ENCODE results near the gene CHST11. TPM values are rescaled to one million over a fixed set of nuclear protein-coding genes. Genes with fewer than 3 reads are reported as not detected.
A peak's percentile ranks its signal among the peaks of the same experiment; 100 is the strongest.

CHST11 gene
- total RNA-seq, 1 donor from 2014 or later, result 11.4 TPM

DNA sequence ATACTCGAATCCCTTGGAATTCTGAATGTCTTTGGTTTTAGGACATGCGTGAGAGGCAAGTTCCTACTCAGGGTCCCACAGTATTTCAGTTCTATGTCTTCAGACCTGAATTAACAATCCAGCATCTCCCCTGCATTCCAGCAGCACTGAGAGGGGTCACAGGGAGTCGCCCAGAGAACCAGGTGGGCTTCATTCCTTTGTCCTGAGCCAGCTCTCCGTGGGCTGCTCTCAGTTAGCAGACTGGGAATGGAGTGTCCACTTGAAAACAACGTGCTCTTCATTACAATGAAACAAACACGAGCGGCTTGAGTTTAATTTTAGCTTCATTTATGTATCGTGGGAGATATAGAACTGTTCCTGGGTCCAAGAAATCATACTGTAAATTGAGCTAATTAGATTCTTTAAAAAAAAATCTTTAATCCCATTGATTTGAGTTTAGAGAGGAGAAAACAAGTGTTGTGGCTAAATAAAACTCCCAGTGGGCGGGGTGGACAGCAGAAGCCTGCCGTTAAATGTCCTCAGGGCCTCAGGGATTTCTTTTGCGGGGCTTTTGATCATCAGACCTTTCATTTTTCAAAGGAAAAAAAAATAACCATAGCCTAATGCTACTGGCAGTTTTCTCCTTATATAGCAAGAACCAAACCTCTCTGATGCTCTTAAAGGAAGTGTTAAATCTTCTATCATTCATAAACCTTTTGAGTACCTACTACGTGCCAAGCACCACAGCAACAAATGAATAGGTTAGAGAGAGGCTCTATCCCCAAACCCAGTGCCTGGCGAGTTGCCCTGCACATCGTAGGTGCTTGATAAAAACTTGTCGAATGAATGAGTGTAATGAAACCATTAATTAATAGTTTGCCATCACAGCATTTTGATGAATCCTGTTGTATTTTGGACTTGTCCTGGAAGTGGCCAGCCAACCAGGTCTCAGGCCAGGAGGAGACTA is 140.4 kb downstream of the CHST11 start:
- TF ChIP-seq, protein P1, sequence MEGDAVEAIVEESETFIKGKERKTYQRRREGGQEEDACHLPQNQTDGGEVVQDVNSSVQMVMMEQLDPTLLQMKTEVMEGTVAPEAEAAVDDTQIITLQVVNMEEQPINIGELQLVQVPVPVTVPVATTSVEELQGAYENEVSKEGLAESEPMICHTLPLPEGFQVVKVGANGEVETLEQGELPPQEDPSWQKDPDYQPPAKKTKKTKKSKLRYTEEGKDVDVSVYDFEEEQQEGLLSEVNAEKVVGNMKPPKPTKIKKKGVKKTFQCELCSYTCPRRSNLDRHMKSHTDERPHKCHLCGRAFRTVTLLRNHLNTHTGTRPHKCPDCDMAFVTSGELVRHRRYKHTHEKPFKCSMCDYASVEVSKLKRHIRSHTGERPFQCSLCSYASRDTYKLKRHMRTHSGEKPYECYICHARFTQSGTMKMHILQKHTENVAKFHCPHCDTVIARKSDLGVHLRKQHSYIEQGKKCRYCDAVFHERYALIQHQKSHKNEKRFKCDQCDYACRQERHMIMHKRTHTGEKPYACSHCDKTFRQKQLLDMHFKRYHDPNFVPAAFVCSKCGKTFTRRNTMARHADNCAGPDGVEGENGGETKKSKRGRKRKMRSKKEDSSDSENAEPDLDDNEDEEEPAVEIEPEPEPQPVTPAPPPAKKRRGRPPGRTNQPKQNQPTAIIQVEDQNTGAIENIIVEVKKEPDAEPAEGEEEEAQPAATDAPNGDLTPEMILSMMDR (IDR thresholded peaks at IDR 0.05; ENCODE audit: unreplicated experiment), result no peak
- DNase-seq (ENCODE audit: low spot score, unreplicated experiment), result no peak
- Mint-ChIP-seq H3K9me3 (ENCODE audit: low read depth) (no peaks in the 10 kb centered on the region), H3K4me3 (ENCODE audit: low read depth) (no peak overlapping the region), H3K4me1 (ENCODE audit: low read depth) (peaks cover 11% of the 10 kb centered on the region), H3K27me3 (no peaks in the 10 kb centered on the region), H3K27ac (peak overlapping the region; percentile 12), H3K36me3 (ENCODE audit: insufficient read depth) (no peaks in the 10 kb centered on the region)

DNA sequence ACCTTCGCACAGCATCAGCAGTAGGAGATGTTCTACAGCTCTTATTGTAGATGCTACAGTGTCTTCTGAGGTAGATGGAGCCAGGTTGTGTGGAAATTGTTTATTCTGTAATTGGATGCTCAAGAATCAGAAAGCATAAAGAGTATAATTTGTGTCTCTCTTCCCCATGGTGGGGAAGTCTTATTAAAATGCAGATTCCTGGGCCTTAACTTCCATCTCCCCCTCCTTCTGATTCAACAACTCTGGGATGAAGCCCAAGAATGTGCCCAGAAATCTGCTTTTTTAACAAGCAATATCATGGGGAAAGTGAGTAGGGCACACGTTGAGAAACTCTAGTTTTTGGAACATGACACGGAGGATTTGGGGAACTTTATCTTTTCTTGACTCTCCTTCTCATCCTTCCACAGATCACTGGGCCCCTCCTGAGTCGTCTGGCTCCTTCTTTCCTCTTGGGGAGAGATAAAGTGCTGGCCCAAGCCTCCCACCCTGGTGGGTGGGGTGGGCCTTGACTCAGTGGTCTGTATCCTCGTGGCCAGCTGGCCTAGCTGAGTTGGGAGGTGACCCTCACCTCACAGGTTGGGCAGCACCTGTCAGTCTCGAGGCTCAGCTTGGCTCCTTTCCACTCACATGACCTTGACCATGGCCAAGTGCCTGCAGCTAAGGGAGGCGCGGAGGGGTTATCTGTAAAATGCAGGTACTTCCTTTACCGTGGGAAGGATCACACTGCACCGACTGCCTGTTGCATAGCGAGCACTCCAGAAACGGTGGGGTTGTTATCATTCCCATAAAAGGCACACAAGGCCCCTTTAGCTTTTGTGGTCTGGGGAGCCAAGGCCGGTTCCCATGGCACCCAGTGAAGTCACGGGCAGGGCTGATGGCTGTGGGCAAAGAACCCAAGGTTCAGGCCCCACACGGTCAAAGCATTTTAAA is 141.9 kb downstream of the CHST11 start:
- peaks cover 2% of the 10 kb centered on the region for H3K36me3 Mint-ChIP-seq (ENCODE audit: insufficient read depth)
- no peak overlapping the region for H3K4me3 Mint-ChIP-seq (ENCODE audit: low read depth)
- no peaks in the 10 kb centered on the region for H3K9me3 Mint-ChIP-seq (ENCODE audit: low read depth)
- H3K4me1 Mint-ChIP-seq (ENCODE audit: low read depth), result peaks cover 11% of the 10 kb centered on the region
- TF ChIP-seq, protein P1 (IDR thresholded peaks at IDR 0.05; ENCODE audit: unreplicated experiment), result no peak
- no peak for DNase-seq (ENCODE audit: low spot score, unreplicated experiment)
- no peaks in the 10 kb centered on the region for H3K27me3 Mint-ChIP-seq
- no peak overlapping the region for H3K27ac Mint-ChIP-seq

DNA sequence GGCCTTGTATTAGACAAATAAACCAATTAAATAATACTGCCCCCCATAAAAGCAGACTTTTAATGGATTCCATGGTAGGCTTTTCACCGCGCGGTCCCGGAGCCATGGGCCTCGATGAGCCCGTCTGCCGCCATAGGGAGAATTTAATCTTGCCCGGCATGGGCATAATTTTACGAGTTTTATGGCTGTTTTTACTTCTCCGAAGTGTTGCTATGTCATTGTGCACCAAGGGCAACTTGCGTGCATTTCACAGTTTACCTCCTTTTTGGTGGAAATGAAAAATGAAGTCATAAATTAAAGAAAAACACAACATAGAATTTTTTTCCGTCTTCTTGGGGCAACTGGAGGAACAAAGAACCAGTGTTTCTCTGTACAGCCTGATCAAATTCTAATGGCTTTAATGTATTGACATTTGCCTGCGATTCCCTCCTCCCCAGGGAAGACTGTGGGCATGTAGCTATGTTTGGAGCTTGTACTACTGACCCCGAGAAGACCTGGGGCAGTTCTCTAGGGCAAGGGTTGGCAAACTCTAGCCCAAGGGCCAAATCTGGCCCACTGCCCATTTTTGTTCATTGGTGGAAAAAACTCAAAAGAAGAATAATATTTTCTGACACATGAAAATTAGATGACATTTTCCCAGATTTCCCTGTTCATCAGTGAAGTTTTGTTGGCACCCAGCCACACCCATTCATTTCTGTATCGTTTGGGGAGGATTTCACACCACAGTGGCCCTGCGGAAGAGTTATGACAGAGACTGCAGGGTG is 142.7 kb downstream of the CHST11 start:
- no peak overlapping the region for H3K27ac Mint-ChIP-seq
- H3K27me3 Mint-ChIP-seq, result no peaks in the 10 kb centered on the region
- H3K9me3 Mint-ChIP-seq (ENCODE audit: low read depth), result no peaks in the 10 kb centered on the region
- H3K4me1 Mint-ChIP-seq (ENCODE audit: low read depth), result peaks cover 15% of the 10 kb centered on the region
- no peak overlapping the region for H3K4me3 Mint-ChIP-seq (ENCODE audit: low read depth)
- DNase-seq (ENCODE audit: low spot score, unreplicated experiment), result no peak
- TF ChIP-seq, protein P1 (IDR thresholded peaks at IDR 0.05; ENCODE audit: unreplicated experiment), result no peak
- peaks cover 3% of the 10 kb centered on the region for H3K36me3 Mint-ChIP-seq (ENCODE audit: insufficient read depth)

DNA sequence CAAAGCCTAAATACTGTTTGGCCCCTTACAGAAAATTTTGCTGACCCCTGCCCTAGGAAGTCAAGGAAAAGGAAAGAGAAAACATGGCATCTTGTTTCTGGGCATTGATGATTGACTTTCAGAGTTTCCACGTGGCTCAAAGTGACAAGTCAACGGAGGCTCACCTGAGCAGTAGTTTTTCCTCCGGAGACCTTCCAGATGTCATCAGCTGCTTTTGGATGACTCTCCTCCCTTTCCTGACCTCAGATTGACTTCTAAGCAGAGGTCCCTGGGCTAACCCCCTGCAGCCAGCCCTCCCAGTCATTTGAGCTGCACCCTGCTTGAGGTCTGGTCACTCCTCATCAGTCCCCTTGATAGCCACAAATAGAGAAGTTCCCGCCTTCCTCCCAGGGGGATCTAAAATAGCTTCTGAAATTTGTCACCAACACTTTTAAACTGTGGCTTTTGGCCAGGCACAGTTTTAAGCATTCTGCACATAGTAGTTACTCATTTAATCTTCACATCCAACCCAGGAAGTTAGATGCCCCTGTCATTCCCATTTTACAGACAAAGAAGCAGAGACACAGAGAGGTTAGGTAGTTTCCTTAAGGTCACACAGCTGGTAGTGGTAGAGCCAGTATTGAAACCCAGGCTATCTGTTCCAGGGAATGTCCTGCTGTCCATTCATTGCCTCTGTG is 143.4 kb downstream of the CHST11 start:
- H3K27ac Mint-ChIP-seq, result no peak overlapping the region
- H3K4me3 Mint-ChIP-seq (ENCODE audit: low read depth), result no peak overlapping the region
- TF ChIP-seq, protein P1 (IDR thresholded peaks at IDR 0.05; ENCODE audit: unreplicated experiment), result no peak
- peaks cover 15% of the 10 kb centered on the region for H3K4me1 Mint-ChIP-seq (ENCODE audit: low read depth)
- H3K36me3 Mint-ChIP-seq (ENCODE audit: insufficient read depth), result peaks cover 3% of the 10 kb centered on the region
- H3K27me3 Mint-ChIP-seq, result no peaks in the 10 kb centered on the region
- no peaks in the 10 kb centered on the region for H3K9me3 Mint-ChIP-seq (ENCODE audit: low read depth)
- DNase-seq (ENCODE audit: low spot score, unreplicated experiment), result no peak
